MV-4-11 (cell line): ENCODE measurements around the gene EZH2.
A peak's percentile ranks its signal among the peaks of the same experiment; 100 is the strongest.

Experiments used
- DNase-seq: peaks from one replicate; lab custom pipeline; 2025; lab: John Stamatoyannopoulos, UW

The EZH2 gene

DNA sequence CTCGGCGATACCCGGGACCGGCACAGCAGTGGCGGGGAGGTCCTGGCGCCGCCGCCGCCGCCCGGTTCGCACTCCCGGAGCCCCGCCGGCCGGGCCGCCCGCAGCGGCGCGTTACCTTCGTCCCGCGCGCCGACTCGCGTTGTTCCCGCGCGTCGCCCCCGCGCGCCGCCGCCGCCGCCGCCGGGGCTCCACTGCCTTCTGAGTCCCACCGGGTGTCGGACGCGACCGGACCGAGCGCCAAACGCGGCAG is at the start of gene EZH2:
Gene EZH2, minus strand, starts transcription at position 243 of the 250 bp plus-strand sequence. CDS start 36,993 bp downstream, outside the sequence.
- DNase-seq: no peak

DNA sequence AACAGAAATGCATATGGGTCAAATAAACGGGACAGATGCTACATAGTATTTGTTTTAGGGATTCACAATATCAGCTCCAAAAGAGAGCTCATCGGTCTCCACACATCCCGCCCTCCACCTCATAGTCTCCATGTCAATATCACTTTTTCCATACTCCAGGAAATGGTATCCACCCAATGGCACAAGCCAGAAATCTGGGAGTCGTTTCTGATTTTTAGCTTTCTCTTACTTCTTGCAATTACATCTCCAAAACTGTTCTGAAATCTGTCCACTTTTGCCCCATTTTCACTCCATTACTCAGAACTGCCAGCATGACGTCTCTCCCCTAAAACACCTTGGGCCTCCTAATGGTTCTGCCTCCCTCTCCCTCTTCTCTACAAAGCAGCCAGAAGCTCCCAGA is 47.4 kb upstream of the EZH2 start:
- DNase-seq: no peak

DNA sequence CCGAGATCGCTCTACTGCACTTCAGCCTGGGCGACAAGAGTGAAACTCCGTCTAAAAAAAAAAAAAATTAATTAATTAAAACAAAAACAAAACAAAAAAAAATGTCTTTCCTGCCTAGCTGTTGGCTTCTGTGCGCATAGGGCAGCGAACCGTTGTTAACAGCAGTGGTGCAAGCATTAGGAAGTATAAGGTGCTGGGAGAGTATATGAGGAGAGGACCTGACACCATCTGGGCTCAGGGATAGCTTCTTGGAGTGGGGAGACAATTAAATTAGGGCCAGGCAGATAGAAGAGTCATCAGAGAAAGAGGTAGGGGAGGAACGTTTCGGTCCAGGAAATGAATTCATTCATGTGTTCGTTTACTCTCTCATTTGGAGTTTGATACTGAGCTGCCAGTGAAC is 46.2 kb upstream of the EZH2 start:
- DNase-seq: no peak

DNA sequence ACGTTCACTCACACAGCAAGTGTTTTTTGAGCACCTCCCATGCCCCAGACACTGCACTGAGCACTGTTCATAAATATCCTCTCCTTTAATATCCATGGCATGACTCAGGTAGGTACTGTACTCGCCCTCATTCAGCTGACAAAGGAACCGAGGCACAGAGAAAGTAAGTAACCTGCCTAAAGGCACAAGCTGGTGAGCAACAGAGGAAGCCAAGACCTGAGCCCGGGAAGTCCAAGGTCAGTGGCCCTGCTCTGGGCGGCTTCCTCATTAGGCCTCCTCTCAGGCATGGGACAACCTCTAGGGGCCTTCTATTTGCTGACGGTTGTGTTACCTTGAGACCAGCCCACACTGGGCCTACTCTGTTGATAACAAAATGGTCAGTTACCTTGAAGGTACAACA is 45.1 kb upstream of the EZH2 start:
- no peak for DNase-seq

DNA sequence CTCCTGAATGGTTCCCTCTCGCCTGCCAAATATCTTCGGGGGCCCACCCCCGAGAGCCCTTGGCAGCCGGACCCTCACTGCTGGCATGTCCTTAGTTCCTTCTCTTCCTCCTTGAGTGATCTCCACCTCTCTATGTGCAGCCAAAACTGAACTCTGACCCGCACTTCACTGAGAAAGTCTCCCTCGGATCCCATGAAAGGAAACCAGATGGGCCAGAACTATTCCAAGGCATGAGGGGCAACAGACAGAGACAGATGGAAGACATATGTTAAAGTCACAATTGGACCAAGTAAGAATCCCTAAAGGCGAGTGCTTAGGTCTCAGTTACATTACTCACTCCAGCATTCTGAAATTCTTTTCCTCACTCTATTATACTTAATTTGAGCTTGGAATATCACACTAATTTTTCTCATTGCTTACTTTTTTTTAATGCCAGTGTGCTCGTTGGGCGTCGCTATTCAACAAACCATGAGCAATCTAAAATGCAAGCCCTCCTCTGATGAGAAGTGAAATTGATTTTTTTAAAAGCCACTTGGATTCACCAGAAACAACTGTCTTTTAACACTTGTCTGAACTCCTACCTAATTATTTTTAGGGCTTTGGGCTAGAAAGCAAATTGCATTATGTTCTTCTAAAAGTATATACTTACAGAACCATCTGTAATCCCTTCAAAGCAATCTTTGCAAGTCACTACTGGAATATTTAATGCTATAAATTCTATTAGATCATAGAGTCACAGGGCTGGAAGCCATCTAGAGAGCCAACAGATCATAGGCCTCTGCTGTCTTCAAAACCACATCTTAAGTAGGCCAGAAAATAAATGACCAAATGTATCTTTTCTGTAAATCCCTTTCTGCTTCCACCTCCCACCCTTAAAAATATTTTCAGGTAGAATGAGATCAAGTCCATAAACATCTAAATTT is 43.3 kb upstream of the EZH2 start:
- DNase-seq: no peak

DNA sequence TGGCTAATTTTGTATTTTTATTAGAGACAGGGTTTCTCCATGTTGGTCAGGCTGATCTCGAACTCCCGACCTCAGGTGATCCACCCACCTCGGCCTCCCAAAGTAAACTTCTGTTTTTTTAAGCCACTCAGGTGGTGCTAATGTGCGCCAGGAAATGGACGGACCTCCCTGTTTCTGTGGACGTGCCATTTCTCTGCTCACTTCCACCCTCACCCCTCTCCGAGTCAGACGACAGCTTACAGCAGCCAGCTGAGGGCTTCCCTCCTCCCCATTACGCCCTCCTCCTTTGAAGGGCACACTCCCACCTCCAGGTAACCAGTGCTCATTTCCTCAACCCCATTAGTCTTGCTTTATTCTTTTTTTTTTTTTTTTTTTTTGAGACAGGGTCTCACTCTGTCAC is 41.7 kb upstream of the EZH2 start:
- DNase-seq: no peak

DNA sequence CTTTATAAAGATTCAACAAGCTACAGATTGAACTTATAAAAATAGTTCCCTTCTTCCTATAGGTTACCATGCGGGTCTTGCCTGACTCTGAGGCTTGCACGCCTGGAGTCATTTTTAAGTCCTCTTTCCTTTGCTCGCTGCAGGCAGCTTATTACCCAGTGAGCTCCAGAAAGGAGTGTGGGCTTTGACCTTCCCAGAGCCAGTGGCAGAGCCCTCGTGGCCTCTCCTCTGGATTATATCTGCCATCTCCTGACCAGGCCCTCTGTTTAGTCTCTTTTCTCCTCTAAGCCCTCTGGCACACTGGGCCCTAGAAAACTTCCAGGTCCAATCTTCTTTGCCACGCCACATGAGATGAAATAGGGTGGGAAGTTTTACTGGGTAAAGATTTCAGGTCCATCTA is 39.9 kb upstream of the EZH2 start:
- DNase-seq: no peak

DNA sequence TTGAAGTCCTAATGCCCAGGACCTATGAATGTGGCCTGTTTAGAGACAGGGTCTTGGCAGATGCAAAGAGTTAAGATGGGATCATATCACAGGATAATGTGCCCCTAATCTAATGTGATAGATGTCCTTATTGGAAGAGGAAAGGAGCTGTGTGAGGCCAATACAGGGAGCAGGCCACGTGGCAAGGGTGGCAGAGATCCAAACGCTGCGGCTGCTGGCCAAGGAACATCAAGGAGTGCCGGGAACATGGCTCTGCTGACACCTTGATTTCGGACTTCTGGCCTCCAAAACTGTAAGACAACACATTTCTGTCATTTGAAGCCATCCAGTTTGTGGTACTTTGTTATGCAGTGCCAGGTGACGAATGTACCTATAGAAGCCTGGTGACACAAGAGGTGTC is 37.7 kb upstream of the EZH2 start:
- DNase-seq: no peak

DNA sequence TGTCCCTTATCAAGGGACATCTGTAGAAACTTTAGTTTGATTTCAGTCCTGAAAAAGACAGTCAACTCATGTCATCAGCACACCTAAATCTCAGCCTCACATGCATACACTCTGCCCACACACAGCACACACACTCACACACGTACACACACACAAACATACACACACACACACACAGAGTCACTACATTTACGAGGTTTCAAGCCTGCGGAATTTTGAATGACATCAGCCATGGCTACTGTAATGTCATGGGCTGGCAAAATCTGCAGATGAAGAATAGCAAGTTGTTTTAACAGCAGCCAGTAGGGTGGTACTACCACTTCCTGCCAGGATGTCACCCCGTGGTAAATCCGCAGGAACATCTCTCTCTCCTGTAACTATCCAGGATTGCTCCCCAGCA is 37.1 kb upstream of the EZH2 start:
- no peak for DNase-seq

DNA sequence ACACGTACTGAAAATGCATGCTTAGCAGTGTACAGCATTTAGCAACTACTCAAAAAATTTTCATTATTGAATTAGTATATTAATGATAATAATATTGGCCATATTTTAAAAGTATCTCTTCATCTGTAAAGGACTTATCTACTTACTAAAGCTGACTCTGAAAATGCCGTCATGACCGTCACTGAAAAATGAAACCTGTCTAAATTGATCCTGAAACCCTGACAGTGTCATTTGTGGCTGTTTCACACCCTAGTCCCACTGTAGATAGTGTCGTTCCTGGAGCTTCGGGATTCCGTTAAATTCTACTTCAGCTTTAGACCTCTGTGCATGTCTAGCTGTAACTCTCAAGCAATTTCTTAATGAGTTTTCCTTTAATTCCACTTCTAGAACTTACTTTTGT is 35.8 kb upstream of the EZH2 start:
- no peak for DNase-seq

DNA sequence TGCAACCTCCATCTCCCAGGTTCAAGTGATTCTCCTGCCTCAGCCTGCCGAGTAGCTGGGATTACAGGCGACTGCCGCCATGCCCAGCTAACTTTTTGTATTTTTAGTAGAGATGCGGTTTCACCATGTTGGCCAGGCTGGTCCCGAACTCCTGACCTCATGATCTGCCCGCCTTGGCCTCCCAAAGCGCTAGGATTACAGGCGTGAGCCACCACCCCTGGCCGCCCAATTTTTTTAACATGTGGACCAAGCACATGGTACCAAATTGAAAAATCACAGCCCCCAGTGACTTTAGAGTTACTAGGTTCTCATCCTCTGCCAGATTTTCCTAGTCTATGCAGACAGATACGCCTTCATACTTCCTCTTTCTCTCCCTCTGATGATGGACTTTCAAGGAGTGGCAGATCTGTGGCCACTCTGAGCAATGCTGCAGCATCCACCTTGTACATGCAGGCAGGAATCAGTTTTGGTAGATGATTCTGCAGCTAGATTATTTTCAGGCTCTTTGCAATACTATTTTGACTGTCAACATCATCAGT is 34.0 kb upstream of the EZH2 start:
- peak; percentile 28 for DNase-seq

DNA sequence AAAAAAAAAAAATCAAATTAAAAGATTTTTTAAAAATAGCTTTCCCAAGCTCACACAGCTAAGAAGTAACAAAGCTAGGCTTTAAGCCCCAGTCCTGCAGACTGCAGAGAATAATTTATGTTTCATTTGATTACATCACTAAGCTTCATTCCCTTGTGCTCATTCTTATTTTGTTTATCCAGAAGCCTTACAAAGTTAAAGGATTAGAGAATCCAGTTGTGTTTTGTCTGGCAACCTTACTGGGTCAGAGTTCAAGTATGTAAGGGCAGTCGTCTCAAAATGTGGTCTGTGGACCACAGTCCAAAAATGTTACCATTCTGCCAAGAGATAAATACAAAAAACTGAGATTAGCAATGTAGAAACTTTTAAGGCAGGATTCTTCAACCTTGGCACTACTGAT is 32.1 kb upstream of the EZH2 start:
- DNase-seq: no peak

DNA sequence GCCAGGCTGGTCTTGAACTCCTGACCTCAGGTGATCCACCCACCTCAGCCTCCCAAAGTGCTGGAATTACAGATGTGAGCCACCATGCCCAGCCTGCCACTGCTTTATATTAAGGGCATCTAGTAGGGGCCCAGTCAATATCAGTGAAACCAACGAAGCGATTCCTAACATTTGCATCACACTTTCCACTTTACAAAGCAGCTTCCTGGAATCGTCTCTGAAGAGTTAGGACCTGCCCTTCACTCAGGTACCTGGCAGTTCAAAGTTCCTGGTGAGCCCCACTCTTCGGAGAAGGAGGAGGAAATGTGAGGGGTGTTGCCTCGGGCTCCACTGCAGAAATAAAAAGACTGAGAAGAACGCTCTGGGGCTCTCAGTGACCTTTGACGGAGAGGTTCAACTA is 31.1 kb upstream of the EZH2 start:
- no peak for DNase-seq

DNA sequence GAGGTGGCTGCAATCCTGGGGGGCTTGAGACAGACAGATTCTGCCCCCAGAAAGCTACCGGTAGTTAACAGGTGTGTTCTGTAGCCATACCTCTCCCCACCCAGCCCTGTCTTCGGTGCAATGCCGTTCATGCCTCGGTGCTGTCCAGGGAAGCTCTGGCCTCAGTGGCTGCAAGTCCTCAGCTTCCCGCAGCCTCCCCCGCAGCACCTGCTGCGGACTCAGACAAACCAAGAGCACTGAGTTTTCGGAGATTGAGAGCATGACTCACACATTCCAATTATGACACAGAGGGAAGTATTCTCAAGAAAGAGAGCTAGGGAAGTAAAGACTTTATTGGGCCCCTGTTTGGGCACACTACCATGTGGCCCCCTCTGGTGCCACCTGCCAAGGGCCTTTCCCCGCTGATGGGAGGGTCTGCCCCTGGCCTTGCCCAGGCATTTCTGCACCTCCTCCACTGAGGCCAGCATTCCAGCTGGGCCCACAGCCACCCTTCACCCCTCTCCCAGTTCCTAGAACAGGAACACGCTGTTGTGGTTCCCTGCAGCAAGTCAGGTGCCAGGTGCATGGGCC is 30.2 kb upstream of the EZH2 start:
- DNase-seq: peak; percentile 83

DNA sequence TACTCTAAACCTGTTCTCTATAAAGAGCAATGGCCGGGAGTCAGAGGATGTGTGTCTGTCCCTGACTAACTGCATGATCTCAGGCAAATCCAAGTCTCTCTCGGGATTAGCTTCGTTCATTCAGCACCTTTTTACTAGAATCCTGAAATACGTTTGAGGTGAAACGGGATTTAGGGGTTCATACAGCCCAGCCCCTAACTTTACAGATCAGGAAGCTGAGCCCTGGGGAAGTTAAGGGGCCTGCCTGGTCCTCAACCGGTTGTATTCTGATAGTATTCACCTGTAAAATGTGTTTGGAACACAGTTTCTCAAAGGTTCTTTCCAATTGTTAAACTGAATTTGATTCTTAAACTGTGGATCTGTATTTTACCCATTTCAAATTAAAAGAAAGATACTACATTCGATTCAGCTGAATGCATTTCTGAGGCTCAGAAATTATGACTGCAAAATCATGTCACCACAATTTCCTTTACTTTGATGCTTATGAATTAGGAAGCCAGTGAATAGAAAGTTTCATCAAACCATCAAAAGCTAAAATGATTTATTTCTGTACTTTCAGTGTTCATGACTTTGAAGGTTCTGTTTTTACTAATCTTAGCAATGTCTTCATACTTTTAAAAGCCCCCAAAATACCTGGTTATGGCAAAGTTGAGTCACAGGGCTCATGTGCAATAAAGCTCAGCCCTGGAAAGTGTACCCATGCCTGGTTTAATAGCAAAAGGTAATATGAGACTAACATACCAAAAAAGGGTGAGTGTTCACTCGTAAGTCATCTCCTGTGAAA is 28.9 kb upstream of the EZH2 start:
- DNase-seq: no peak

DNA sequence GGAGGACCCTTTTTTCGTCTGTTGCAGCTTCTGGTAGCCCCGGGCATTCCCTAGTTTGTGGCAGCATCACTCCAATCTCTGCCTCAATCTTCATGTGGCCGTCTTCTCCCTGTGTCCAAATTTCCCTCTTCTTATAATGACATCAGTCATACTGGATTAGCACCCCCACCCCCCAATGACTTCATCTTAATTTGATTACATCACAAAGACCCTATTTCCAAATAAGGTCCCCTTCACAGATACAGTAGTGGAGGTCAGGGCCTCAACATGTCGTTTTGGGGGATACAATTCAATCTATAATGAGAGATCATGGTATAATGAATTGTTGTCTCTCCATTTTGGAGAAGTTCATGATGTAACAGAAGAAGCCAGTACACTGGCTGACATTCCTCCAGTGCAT is 28.1 kb upstream of the EZH2 start:
- no peak for DNase-seq

DNA sequence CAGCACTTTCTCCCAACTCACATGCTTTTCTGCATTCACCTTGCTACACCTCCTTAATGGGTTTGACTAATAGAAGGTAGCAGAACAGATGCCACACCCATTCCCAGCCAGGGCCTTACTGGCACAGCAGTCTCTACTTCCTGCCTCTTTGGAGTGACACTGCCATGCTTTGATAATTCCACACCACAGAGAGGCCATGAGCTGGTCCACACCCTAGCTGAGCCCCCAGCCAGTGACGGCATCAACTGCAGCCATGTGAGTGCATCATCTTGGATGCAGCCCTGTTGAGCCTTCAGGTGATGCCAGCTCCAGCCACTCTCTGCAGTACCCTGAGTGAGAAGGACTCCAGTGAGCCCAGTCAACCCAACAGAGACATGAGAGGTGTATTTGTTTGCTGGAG is 27.5 kb upstream of the EZH2 start:
- DNase-seq: no peak

DNA sequence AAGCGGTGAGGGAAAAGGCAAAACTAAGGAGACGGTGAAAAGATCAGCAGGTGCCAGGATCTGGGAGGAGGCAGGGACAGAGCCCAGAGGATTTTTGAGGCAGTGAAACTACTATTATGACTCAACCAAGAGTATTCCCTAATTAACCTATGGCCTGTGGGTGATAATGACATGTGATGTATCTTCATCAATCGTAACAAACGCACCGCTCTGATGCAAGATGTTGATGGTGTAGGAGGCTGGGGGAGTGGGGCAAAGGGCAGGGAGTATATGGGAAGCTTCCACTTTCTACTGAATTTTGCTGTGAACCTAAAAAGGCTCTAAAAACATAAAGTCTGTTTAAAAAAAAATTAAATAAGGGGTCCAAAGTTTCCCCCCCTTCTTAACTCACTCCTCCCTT is 25.5 kb upstream of the EZH2 start:
- DNase-seq: peak; percentile 13

DNA sequence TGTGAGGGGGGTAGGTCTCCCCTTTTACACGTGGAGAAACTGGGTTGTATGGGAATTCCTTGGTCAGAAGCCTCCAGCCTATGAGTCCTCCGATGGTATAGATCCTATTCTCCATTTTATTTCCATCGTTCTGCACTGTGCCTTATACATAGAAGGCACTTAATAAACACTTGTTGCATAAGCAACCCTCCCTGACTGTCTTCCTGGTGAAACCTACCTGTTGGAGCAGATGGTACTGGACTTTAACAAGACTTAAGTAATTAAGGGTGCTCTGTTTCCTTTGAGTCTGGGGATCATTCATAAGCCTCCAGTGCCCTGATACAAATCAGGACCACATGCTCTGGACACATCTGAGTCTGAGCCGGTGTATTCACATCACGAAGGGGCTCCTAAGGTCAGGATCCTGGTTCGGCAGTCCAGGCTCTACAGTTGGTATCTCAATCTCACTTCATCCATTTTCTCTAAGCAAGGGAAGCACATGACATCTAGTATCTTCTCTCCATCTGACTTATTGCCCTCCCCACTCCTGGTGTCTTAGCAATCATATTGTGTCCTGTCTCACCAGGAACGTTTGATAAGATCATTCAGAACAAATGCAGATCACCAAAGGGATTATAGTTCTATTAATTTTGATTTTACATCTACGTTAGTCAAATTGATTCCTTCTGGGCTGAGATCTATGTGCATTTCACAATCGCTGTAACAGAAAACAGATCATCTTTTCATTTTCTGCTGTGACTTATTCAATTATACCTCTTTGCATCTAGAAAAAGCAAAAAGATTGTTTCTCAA is 22.8 kb upstream of the EZH2 start:
- no peak for DNase-seq

DNA sequence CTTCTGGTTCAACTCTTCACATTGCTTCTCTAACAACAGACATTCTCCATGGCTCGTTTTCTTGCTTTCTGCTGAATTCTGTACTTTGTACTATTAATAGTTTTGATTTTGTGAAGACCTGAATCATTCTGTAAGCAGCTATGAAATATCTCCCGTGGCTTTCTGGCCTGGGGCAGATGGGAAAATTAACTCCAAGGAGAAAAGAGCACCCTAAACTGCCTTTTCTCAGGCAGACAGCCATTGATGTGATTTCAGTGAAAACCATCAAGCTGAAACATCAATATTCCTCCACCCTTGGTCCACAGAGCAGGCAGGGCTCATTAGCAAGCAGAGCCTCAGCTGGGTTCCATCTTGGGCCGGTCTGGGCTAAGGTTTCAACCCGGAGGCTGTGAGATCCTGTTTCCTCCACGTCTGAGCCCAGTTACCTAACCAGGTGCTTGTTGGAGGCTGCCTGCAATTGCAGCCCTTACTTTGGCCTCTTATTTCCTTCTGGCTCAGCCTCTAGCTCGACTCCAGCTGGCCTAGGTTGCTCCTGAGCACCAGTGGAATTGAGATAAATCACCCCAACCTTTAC is 21.1 kb upstream of the EZH2 start:
- no peak for DNase-seq

DNA sequence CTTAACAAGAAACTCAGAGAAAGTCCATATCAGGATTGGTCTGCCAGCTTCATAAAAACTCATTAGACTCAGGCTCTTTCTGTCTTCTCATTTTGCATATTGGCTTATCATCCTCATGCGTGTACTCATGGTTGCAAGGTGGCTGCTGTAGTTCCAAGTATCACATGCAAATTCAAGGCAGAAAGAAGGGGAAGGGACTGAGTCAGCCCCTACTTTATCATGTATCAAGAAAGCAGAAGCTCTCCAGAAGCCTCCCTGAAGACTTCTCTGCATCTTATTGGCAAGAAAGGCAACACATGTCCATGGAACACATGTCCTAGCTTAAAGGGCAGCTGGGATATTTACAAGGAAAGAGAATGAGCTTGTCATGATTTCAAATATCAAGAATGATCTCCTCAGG is 19.4 kb upstream of the EZH2 start:
- DNase-seq: no peak

DNA sequence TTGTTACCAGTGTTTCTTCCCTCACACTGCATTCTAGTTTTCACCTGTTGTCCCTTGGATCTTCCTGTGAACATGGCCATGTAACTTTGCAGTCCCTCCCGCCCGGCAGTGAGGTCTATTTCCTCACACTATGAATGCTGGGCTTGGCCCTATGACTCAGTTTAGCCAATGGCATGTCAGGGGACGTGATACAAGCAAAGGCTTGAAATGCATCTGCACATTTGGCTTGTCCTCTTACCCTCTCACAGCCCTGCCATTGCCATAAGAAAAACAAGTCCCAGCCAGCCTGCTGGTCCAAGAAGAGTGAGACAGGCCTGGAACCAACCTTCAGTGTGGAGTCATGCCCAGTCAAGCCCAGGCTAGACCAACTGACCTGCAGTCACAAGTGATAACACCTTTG is 17.1 kb upstream of the EZH2 start:
- no peak for DNase-seq
